ENCODE measurements around the gene AGBL1.

The AGBL1 gene

DNA sequence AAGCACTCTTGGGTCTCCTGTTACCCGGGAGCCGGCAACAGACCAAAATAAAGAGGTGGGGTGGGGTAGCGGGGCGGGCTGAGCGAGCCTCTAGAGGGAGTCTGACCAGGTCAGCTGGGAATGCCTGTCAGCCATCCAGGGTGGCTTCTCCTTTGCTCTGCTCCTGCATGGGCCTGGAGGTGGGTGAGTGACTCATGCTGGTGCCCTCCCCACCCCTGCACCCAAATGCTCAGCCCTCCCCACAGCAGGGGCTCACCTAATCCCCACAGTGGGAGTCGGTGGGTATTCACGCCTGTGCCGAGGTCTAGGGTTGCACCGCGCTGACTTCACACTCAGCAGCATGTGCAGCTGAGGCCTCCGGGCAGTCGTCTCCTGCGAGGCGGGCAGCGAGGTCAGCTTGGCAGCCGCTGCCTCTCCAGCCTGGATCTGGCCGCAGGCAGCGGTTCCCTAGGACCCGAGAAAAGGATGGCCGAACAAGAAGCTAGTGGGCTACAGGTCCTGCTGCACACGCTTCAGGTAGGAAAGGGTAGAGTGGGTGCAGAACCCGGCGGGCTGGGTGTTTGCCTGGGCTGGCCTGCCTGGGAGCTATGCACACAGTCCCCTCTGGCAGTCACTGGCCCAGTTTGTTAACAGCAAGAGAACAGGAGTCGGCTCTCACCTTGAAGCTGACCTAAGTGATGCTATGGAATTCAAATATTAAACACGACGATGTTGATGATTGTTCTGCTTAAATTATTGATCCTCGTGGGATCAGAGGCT lies at the start of gene AGBL1:
AGBL1 (plus strand) TSS at position 364 of the 759 bp plus-strand sequence.
- no peak for DNase-seq

DNA sequence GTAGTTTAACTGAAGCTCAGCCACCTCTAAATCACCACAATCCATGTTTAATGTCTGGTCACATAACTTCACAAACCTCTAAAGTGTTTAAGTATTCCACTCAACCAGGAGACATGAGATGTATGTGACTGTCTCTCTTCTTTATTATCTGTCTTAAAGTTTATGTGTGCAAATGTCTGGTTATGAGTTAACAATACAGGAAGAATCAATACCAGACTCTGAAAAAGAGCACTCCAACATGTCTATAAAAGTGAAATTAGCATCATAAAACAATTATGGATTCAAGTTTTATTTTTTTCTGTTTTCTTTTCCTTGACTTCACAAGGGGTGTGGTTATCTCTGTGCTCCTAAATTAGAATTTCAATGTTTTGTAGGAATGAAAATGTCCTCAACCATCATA lies 44.8 kb upstream of the AGBL1 start:
- DNase-seq: no peak

DNA sequence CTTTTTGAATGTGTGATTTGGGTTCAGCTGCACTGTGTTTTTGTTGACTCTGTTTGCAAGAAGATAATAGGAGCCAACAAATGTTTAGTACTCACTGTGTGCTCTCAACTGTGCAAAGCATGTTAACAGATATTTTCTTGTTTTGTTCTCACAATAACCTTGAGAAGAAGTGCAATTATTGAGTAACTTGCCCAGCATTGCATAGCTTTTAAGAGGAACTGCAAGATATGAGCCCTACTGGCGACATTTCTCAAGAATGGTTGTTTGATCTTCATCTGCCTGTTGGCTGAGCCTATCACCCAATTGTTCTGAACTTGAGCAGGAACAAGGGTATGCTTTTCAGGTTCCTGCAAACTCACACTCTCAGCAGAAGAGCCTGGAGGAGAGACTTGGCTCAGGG lies 43.4 kb upstream of the AGBL1 start:
- DNase-seq: no peak

DNA sequence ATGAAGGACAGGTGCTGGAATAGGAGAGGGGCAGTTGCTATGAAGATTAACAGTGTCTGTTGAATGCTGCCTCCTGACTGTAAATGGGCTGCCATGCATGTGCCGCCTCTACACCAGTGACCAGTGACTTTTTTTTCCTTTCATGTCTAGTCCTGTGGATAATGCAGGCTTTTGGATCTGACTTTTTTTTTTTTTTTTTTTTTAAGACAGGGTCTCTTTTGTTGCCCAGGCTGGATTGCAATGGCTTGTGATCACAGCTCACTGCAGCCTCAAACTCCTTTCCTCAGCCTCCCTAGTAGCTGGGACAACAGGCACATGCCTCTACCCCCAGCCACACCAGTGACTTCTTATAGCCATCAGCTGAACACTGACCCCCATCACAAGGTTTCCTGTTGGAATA lies 41.2 kb upstream of the AGBL1 start:
- DNase-seq: no peak

DNA sequence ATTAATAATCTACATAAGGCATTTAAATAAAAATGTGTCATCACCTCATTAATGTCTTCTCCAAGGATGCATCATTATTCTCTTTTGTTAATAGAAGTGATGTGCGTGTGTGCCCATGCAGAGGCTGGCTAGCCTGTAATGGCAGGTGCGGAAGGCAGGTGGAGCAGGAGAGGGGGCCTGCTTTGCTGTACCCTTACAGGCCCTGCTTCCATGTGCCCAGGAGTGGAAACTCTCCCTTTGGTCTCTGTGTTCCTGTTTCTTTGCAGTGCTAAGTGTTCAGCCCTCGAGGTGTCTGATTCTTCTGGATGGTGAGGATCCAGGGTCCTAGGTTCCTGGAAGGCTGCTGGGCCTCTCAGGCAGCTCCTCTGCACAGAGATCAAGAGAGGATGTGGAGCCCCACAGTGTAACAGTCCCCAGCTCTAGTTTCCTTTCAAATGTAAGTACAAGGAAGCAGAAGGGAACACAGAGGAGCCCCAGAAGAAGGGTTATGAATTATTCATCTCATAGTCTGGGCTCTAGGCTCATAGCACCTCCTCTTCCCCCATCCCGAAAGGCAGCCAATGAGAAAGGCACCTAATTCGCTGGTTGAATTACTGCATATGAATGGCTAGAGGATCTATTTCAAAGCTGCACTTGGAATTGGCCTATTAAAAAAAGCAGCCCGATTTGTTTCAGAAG lies 39.2 kb upstream of the AGBL1 start:
- DNase-seq: no peak

DNA sequence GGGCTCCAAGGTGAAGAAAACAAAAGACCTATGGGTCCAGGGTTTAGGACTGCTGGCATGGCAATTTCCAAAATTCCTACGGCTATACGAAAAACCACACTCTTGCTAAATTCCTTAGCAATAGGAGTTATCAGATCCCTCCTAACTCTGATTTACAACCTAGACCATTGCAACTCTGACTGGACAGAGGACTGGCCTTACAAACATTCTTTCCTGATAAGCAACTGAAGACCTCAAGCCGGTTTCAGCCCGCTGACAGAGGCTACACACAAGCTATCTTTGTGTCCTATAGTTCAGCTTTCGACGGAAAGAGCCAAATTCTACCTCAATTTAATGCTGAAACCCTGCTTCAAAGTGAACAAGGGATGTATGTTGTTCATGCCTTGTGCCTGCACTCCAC lies 38.3 kb upstream of the AGBL1 start:
- DNase-seq: no peak

DNA sequence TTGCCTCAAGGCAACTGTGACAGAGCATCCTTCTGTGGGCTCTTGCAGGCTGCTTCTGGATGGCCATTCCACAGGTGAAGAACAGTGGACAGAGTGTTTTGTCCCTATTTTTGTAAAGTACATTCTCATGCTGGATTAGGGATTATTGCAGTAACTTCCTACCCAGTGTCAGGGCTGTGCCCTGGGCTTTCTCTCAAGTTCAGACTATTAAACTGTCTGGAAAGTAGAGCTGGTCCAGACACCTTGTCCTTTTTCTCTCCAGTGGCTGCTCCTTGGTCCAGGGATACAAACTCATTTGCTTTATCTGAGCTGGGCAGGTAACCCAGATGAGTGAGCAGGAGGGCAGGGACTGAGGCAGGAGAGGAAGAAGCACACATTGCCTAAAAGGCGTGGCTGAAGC lies 37.4 kb upstream of the AGBL1 start:
- DNase-seq: no peak

DNA sequence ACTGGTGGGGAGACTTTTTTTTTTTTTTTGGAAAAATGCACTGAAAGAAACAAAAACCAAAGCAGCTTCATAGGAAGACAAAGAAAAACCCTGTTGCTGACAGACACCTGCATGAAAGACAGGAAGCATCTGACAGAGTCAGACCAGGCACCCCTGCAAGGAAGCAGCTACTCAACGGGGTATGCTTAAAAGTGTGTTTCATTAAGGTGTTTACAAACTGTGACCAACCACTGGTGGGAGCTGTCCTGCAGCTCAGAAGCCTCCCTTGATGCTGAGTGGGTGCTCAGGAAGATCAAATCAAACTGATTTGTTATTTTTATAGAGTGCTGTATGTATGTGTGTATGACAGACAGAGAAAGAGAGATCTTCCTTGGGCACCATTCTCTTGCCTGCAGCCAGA lies 34.7 kb upstream of the AGBL1 start:
- peak; percentile 1 for DNase-seq

DNA sequence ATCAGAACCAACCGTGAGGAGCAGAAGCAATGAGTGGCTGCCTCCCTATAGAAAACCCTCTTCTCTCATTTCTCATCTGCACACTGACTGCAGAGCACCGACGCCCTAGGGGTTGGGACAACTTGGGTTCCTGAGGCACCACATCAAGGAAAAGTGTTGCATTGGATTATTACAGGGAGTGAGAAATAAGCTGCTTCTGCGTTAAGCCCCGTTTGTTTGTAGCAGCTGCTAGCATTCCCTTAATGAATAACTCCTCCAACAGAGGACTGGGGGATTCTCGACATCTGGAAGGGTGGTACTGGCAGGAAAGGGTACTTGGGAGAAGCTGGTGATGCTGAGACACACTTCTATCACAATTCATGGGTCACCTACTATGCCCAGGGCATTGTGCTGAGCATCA lies 25.3 kb upstream of the AGBL1 start:
- DNase-seq: no peak

DNA sequence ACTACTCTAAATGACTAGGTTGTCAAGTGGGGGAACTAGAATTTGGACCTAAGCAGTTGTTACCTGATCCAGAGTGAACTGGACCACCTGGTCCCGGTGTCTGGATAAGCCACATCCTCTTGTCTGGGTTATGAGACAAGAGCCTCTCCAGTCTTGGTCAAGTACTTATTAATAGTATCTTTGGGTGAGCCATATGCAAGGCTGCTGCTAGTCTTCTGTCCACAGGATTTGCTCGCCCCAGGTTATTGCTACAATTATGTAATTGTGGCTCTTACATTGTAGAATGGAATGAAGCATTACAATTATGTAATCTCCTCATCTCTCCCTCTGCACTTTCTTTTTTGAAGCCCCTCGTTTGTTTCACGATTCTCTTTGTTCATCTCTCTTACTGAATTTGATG lies 24.0 kb upstream of the AGBL1 start:
- no peak for DNase-seq

DNA sequence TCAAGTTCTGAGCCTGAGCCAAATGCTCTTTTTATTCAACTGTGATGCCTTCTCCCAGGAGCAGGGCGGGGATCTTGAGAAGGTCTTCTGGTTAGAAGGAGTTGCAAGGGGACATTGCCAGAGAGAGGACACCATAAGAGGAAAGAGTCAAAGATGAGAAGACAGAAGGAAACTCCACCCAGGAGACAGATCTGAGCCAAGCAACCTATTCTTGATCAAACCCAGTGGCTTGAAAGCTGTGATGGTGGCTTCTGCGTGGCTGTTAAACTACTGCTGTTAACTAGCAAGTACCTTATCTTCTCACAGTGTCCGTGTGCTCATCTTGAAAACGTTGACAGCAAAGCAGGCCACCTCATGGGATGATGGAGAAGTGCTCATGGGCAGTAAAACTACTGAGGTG lies 19.8 kb upstream of the AGBL1 start:
- no peak for DNase-seq

DNA sequence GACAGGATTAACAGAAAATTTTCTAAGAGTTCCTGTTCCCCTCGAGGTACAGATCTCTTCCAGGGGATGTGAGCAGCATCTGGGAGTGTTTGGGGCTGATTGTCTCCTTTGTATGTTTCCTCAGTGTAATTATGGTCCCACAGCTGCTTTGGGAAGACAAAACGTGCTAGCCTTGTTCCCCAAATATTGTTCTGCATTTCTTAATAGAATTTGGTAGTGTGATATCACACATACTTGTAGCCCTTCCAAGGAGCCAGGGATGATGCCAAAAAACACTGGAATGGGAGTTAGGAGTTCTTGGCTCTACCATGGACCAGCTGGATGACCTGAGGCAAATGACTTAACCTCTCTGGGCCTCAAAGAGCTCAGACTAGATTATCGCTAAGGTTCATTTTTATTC lies 19.0 kb upstream of the AGBL1 start:
- DNase-seq: no peak

DNA sequence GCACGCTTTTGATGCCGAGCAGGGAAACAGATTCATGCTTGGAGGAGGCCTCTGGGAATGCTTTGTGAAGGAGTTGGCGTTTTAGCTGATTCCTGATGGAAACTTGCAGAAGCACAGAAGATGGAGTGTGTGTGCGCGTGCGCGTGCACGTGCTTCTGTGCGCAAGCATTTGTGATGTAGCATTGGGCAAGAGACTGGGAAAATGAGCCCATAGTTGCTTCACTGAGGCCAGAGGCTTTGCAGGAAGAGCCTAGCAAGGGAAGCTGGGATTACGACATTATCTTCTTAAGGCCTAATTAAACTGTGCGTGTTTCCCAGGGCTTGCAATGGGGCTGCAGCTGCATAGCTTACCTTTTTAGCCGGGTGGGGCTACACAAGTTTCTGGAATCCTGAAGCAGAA lies 18.1 kb upstream of the AGBL1 start:
- DNase-seq: no peak

DNA sequence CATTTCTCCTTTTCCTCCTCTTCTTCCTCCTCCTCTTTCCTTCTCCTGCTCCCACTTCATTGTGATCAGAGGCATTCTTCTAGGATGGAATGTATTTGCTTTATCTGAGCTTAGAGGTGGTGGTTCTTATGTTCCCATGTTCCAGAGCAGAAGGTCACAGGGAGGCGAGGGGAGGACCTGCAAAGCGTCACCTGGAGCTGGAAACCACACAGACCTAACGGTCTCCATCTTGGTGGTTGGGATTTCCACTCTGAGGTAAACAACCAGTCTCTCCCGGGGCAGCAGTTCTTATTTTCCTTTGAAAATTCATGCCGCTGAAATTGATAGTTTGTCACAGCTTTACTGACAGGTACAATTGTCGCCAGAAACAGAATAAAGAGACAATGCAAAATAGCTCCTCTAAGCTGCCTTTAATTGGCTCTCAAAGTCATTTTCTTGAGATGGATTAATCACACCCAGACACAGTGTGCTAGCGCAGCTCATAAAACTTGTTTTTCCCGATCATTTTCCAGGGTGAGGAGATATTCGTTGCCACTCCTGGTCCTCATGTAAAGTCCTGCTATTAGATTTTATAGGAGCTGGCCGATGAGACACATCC lies 16.9 kb upstream of the AGBL1 start:
- no peak for DNase-seq

DNA sequence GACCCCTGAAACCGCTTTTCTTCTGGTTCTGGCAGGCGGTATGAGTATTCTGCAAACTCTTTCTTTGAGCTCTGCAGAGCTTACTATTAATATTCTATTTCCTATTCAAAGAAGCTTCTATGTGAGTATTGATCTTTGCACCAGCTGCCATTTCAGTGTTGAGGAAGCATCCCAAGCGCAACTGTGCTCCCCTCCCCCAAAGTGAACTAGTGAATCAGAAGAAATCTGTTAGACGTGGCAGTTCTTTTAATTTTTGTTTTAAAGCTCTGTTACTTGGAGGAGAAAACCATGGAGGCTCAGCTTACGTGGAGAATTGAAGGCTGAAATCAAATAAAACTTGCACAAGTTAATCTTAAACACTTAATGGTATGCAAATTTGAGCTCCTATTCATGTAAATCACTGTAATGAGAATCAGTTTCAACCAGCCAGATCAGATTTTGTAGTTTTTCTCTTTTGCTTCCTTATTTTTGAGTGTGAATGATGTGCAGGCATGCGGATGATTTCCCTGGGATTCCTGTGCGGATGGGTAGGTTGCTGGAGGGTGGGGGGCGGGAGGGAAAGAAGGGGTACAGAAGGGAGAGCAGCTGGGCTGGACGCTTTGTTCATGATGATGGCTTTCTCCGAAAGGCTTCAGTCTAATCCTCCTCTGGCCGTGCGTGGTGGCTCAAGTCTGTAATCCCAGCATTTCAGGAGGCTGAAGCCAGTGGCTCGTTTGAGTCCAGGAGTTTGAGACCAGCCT lies 16.1 kb upstream of the AGBL1 start:
- no peak for DNase-seq

DNA sequence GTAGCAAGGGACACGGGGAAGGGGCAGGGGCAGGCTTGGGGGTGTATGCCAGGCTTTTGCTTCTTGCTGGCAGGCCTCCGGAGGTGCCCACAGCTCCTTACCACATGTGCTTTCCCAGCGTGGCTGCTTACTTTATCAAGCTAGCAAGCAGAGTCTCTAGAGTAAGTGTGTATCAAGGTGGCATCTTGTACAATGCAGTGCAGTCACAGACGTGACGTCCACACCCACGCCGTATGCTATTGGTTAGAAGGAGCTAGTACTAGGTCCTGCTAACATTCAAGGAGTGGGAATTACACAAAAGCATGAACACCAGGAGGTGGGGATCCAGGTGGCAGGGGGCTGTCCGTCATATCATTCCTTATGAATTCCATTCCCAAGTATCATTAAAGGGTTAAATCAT lies 15.3 kb upstream of the AGBL1 start:
- DNase-seq: no peak

DNA sequence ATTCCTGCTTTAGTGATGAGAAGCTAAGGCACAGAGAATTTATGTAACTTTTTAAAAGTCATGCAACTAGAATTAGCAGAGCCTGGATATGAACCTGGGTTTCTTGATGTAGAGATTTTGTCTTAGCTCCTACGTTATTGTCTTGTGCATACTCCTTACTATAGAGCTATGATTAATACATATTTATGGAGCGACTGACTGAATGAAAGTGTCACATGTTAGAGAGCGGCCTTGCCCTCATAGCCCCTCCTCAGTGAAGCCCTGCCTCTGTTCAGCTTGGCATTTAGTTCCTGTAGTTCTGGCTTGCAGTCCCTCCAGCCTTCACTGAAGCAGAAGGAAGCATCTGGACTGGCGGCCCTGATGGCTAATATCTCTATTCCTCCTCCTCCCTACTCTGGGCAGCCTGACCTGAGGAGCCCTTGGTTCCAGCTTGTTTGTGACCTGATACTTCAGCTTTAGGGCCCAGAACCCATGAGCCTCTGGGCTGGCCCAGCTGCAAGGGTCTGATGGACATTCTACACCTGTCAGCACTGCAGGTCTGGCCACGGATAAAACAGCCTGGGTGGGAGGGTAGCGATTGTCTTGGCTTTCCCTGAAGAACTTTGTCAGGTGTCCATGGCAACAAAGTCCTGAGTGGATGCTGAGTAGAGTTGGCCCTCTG lies 13.4 kb upstream of the AGBL1 start:
- no peak for DNase-seq

DNA sequence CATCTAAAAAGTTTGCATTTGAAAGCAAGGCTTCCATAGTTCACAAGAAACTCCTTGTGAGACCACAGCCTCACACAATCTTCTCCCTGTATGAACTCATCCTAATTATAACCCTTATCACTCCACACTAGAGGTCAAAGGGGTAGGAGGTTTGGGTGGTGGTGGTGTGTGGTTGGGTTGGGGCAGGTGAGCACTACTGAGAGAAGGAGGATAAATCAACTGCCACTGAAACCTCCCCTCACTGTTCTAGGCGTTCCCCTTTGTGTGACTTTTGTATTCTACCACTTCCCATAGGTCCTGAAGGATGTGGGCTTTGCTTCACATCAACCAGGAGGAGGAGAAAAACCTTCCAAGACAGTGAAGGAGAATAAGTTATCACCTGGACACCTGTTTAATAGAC lies 6.4 kb upstream of the AGBL1 start:
- no peak for DNase-seq

DNA sequence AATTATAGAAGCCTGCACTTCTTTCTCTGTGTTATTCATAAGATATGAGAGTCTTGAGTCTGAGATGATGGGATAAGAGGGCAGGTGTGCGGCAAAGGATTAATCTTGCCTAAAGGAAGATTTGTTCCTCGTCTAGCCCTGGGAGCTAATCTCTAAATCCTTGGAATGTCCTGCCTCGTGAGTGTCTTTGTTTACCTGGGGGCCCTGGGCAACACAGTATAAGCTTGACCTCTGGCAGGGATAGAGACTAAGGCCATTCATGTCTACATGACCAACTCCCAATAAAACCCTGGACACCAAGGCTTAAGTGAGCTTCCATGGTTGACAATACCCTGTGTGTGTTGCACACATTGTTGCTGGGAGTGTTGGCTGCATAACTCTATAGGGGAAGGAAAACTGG lies 3.2 kb upstream of the AGBL1 start:
- no peak for DNase-seq

DNA sequence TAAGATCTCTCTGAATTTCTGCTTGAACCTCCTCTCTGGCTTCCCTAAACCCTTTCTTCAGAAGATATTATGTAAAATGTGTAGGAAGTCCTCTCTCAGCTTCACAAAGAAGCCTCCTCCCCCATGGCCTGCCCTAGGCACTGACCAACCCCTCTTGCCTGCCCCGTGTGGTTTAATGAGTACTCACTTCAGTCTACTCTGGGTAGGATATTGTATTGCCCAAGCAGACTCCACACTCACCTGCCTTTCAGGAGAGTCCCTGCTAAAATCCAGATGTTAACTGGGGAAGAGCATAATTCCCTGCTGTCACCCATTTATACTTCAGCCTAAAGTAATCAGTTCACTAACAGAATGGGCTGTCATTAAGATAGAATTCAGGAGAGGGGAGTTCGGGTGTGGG lies 2.6 kb upstream of the AGBL1 start:
- no peak for DNase-seq

DNA sequence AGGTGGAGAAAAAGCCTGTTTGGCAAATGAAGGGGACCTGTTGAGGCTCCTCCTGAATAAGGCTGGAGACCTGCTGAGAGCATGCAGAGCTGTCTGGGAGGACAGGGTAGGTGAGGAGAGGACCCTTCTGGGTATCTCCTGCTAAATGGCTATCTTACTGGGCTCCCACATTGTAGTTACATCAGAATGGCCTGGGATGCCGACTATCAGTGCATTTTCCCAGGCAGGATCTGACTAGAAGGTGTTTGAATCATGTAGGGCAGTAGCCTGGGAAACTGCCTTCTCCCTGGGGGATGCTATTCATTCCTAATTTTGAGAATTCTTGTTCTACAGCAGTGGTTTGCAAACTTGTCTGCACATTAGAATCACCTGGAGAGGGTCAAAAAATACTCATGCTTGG lies 631 bp downstream of the AGBL1 start:
- DNase-seq: no peak

DNA sequence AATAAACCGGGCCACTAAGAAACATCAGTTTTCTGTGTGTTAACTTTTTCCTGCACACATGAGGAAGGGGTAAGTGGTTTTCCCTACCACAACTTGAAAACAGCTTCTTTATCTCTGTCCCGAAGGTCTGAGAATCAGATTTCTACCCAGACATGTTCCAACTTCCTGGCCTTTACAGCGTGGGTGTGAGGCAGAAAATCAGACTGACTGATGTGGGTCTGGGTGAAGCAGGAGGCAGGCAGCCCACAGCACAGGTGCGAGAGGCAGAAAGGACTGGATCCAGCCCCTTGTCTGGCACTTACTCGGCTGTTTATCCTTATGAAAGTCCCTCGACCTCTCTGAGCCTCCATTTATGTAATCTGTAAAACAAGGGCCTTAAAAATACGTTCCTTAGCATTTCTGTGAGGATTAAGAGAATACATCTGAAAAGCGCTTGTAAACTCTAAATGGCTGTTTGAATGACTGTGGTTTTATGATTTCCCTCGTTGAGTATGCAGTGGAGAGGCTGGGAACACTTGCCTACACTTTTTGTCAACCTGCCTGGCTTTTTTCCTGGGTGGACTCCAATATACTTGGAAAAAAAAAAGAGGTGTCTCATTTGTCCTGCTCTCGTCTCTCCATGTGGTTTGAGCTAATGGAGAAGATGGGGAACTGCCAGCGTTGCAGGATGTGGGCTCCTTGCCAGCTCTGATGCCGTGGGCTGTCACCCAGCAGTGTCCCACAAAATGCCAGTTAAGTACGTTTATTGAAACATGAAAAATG lies 3.1 kb downstream of the AGBL1 start:
- DNase-seq: no peak

DNA sequence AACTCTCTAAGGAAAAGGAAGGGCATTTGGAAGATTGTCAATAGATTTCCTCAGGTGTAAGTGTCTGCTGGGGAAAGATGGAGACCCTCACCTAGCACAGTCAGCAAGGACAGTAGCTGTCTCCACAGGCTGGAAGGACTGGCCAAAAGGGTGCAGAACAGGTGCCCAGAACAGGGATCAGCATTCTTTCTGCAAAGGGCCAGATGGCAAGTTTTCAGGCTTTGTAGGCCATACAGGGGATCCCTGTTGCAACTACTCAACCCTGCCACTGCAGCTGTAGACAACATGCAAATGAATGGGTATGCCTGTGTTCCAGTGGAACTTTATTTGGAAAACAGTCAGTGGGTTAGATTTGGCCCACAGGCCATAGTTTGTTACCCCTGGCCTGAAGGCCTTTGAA lies 8.1 kb downstream of the AGBL1 start:
- no peak for DNase-seq
